CD4-positive, alpha-beta T cell (primary cell): ENCODE data around the gene ATXN7L3. TPM values are rescaled to one million over a fixed set of nuclear protein-coding genes. Genes with fewer than 3 reads are reported as not detected.

Experiments used
- ATAC-seq: fragments of 200-7000 bp; cut with Tn5 transposase; one replicate; pipeline ENCODE4 v1.10.0; 2022; ENCODE audit warnings: mild to moderate bottlenecking; ENCODE audit not compliant: poor library complexity
- CTCF ChIA-PET: fragments of 350-600 bp; sonication (Branson Sonifier 250); formaldehyde crosslinking; loops from one replicate; lab custom pipeline; 2021; ENCODE audit warnings: antibody characterized with exemption, inconsistent platforms; lab: Charles Lee
- POLR2A ChIA-PET: fragments of 350-600 bp; sonication (Branson Sonifier 250); formaldehyde crosslinking; loops from one replicate; lab custom pipeline; 2021; ENCODE audit warnings: antibody characterized with exemption, inconsistent platforms; lab: Charles Lee
- DNase-seq, 14 experiments: peaks; one replicate each; pipeline ENCODE4 v3.0.0-alpha.2; 2013 to 2020; ENCODE audit warnings: mixed read lengths in 2 of 14
- H3K27ac ChIP-seq, 2 donors: one replicate each; pipeline versions ENCODE4 v1.5.1 to v1.7.0; 2013; ENCODE audit warnings: low read length in 2 of 2, low read depth in 1 of 2, mild to moderate bottlenecking in 1 of 2
- H3K27me3 ChIP-seq, 2 experiments: 1 replicate in 1 of 2; 2 replicates in 1 of 2; pipeline versions ENCODE4 v1.6.1 to v1.7.0; 2013; ENCODE audit warnings: low read length in 2 of 2, control low read depth in 1 of 2, mild to moderate bottlenecking in 1 of 2, moderate library complexity in 1 of 2; ENCODE audit not compliant: insufficient read depth in 2 of 2, control insufficient read depth in 1 of 2
- H3K36me3 ChIP-seq: one replicate; pipeline ENCODE4 v1.6.1; 2013; ENCODE audit warnings: low read length, control low read depth; ENCODE audit not compliant: insufficient read depth
- H3K4me1 ChIP-seq: one replicate; pipeline ENCODE4 v1.6.1; 2013; ENCODE audit warnings: low read length, control low read depth; ENCODE audit not compliant: insufficient read depth
- H3K4me3 ChIP-seq: one replicate; pipeline ENCODE4 v1.5.1; 2013; ENCODE audit warnings: mild to moderate bottlenecking, low read length, moderate library complexity
- H3K9me3 ChIP-seq, 2 experiments: 1 replicate in 1 of 2; 2 replicates in 1 of 2; pipeline versions ENCODE4 v1.6.1 to v1.7.0; 2013; ENCODE audit warnings: low read length in 2 of 2, mild to moderate bottlenecking in 2 of 2, control low read depth in 1 of 2, moderate library complexity in 1 of 2; ENCODE audit not compliant: control insufficient read depth in 1 of 2, insufficient read depth in 1 of 2
- H3K27ac Mint-ChIP-seq: one replicate; pipeline ENCODE4 v1.8.0; 2020; ENCODE audit warnings: mixed read lengths
- H3K27me3 Mint-ChIP-seq: one replicate; pipeline ENCODE4 v1.8.0; 2021; ENCODE audit warnings: mixed read lengths
- H3K36me3 Mint-ChIP-seq: one replicate; pipeline ENCODE4 v1.8.0; 2021; ENCODE audit warnings: low read depth, mixed read lengths
- H3K4me1 Mint-ChIP-seq: one replicate; pipeline ENCODE4 v1.8.0; 2021; ENCODE audit warnings: low read depth, mixed read lengths
- H3K4me3 Mint-ChIP-seq: one replicate; pipeline ENCODE4 v1.8.0; 2020; ENCODE audit warnings: mild to moderate bottlenecking, mixed read lengths
- H3K9me3 Mint-ChIP-seq: one replicate; pipeline ENCODE4 v1.8.0; 2020; ENCODE audit warnings: mixed read lengths
- intact Hi-C, 2 experiments: fragments of 100-400 bp; cut with DNase I in 1 of 2; cut with micrococcal nuclease in 1 of 2; formaldehyde crosslinking; loops; one replicate each; pipeline versions ENCODE4 v1.15.1 to v1.9.0; 2023 to 2025; cut with DNase I, micrococcal nuclease
- total RNA-seq, 174 experiments: library from RNA in 2 of 174; stranded (reverse) in 2 of 174; gene quantifications; one replicate each; pipeline ENCODE4 v1.2.3 and lab custom pipeline; 2021 to 2026
- TF ChIP-seq, protein P1 (sequence below): fragments of 200-600 bp; IDR thresholded peaks from one replicate; pipeline ENCODE4 v1.8.0; 2022; ENCODE audit warnings: antibody characterized with exemption, mild to moderate bottlenecking

Gene ATXN7L3
- total RNA-seq, 2 experiments from 2014 or later: 85.2 to 99.2 TPM

DNA sequence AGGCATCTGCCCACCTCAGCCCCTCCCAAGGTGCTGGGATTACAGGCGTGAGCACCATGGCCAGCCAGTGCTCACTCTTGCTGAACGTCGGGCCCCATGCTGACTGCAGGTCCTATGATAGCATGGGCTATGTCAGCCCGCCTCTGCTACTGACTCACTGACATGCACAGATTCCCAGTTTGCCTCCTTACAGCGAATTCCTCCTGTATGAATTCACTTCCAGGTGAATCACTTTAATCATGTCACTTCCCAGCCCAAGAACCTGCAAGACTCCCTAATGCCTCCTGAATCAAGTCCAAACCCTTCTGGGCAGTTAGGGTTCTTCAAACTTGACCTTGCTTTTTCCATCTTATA, 35.9 kb upstream of the ATXN7L3 start:
- intact Hi-C loops: no loop called here
- Mint-ChIP-seq H3K36me3 (no peaks in the 10 kb centered on the region), H3K4me3 (no peak overlapping the region), H3K27ac (no peak overlapping the region), H3K9me3 (no peaks in the 10 kb centered on the region), H3K27me3 (peaks cover 8% of the 10 kb centered on the region), H3K4me1 (peaks cover 5% of the 10 kb centered on the region)
- Histone ChIP-seq H3K4me3 (no peak overlapping the region), H3K27ac (no peak overlapping the region), H3K9me3 (no peaks in the 10 kb centered on the region), H3K36me3 (no peaks in the 10 kb centered on the region), H3K4me1 (peaks cover 7% of the 10 kb centered on the region), H3K27me3 (no peaks in the 10 kb centered on the region)
- ChIA-PET CTCF (no interaction called here), POLR2A (no interaction called here)
- no peak for ATAC-seq
- TF ChIP-seq, protein P1, sequence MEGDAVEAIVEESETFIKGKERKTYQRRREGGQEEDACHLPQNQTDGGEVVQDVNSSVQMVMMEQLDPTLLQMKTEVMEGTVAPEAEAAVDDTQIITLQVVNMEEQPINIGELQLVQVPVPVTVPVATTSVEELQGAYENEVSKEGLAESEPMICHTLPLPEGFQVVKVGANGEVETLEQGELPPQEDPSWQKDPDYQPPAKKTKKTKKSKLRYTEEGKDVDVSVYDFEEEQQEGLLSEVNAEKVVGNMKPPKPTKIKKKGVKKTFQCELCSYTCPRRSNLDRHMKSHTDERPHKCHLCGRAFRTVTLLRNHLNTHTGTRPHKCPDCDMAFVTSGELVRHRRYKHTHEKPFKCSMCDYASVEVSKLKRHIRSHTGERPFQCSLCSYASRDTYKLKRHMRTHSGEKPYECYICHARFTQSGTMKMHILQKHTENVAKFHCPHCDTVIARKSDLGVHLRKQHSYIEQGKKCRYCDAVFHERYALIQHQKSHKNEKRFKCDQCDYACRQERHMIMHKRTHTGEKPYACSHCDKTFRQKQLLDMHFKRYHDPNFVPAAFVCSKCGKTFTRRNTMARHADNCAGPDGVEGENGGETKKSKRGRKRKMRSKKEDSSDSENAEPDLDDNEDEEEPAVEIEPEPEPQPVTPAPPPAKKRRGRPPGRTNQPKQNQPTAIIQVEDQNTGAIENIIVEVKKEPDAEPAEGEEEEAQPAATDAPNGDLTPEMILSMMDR: no peak
- DNase-seq: no peak

DNA sequence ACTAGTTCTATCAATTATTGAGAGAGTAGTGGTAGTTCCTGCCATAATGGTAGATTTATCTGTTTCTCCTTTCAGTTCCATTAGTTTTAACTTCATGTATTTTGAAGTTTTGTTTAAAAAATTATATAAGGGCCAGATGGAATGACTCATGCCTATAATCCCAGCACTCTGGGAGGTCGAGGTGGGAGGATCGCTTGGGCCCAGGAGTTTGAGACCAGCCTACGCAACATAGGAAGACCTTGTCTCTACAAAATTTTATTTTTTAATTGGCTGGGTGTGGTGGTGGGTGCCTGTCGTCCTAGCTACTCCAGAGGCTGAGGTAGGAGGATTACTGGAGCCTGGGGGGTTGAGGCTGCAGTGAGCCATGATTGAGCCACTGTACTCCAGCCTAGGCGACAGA, 33.9 kb upstream of the ATXN7L3 start:
- no peak overlapping the region for H3K27ac Mint-ChIP-seq
- no peaks in the 10 kb centered on the region for H3K9me3 Mint-ChIP-seq
- peaks cover 8% of the 10 kb centered on the region for H3K27me3 Mint-ChIP-seq
- Histone ChIP-seq H3K4me3 (no peak overlapping the region), H3K4me1 (peaks cover 7% of the 10 kb centered on the region), H3K27me3 (peaks cover 0 to 3% of the 10 kb centered on the region in 2 experiments), H3K36me3 (no peaks in the 10 kb centered on the region), H3K27ac (no peak overlapping the region), H3K9me3 (no peaks in the 10 kb centered on the region)
- ATAC-seq (no peak), DNase-seq (no peak)
- CTCF ChIA-PET: no interaction called here
- no peak overlapping the region for H3K4me3 Mint-ChIP-seq
- TF ChIP-seq, protein P1: no peak
- H3K36me3 Mint-ChIP-seq: no peaks in the 10 kb centered on the region
- intact Hi-C loops: no loop called here
- H3K4me1 Mint-ChIP-seq: peaks cover 5% of the 10 kb centered on the region
- POLR2A ChIA-PET: no interaction called here

DNA sequence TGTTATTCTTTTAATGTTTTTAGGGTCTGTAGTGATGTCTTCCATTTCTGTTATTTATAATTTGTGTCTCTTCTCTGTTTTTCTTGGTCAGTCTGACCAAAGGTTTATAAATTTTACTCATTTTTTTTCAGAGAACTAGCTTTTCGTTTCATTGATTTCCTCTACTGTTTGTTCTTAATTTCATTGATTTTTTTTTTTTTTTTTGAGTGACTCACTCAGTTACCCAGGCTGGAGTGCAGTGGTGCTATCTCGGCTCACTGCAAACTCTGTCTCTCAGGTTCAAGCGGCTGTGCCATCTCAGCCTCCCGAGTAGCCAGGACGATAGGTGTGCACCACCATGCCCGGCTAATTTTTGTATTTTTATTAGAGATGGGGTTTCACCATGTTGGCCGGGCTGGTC, 32.4 kb upstream of the ATXN7L3 start:
- Mint-ChIP-seq H3K9me3 (no peaks in the 10 kb centered on the region), H3K27ac (no peak overlapping the region), H3K36me3 (no peaks in the 10 kb centered on the region), H3K4me3 (no peak overlapping the region), H3K27me3 (peaks cover 8% of the 10 kb centered on the region), H3K4me1 (peaks cover 5% of the 10 kb centered on the region)
- no peak overlapping the region for H3K4me3 ChIP-seq
- ATAC-seq (no peak), DNase-seq (no peak)
- peaks cover 7% of the 10 kb centered on the region for H3K4me1 ChIP-seq
- peaks cover 0 to 3% of the 10 kb centered on the region in 2 experiments for H3K27me3 ChIP-seq
- ChIA-PET CTCF (no interaction called here), POLR2A (no interaction called here)
- intact Hi-C loops: no loop called here
- H3K27ac ChIP-seq: no peak overlapping the region
- no peaks in the 10 kb centered on the region for H3K36me3 ChIP-seq
- TF ChIP-seq, protein P1: no peak
- no peaks in the 10 kb centered on the region for H3K9me3 ChIP-seq
